Measurements from ENCODE around the gene SOS1.
"Not testable (repeated sequence)": the region's sequence is repeated elsewhere in the genome, so short reads cannot be mapped to it uniquely, and the experiment has no call there.

SOS1 gene

DNA sequence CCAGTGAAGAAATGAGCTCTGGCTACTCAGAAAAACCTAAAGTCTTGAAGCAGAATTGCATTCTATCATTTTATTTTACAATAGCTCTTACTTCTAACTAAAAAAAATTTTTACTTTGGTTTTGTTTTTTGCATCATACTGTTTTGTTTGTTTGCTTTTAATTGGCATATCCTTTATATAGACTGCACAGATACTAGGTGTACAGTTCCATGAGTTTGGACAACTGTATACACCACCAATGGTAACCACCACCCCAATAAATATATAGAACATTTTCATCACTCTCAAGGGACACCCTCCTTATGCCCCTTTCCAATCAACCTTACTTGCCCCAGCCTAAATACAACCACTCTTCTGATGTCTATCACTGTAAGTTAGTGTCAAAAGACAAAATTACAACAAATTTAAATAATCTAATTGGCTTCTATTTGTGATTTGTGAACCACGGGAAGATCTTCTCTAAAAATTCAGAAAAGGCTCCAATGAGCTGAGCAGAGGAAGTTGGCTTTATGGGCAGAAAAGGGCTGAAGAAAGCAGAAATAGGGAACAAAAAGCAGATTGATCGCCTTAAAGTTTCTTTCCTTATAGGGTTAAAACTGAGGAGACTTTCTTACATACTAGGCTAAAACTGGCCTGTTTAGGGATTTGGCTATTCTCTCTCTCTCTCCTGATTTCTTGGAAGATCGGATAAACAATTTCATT lies 22.2 kb upstream of the SOS1 start:
- no peak for ATAC-seq
- no peak for DNase-seq
- Mint-ChIP-seq H3K27me3 (no peaks in the 10 kb centered on the region), H3K27ac (no peak overlapping the region), H3K4me1 (peaks cover 48% of the 10 kb centered on the region), H3K4me3 (no peak overlapping the region), H3K9me3 (no peaks in the 10 kb centered on the region)

- ATAC-seq, result peak; percentile 57
- H3K27ac Mint-ChIP-seq, result no peak overlapping the region
- no peaks in the 10 kb centered on the region for H3K9me3 Mint-ChIP-seq
- no peaks in the 10 kb centered on the region for H3K27me3 Mint-ChIP-seq
- DNase-seq, result no peak
- peaks cover 51% of the 10 kb centered on the region for H3K4me1 Mint-ChIP-seq
- H3K4me3 Mint-ChIP-seq, result no peak overlapping the region
These were observed 20.8 kb upstream of the SOS1 start for GRCh38 chr2:39141334-39142271.

- not testable (repeated sequence) for H3K27ac Mint-ChIP-seq, H3K9me3 Mint-ChIP-seq, H3K27me3 Mint-ChIP-seq, DNase-seq, H3K4me3 Mint-ChIP-seq, ATAC-seq
- H3K4me1 Mint-ChIP-seq, result peaks cover 58% of the 10 kb centered on the region
These were observed 20.1 kb upstream of the SOS1 start for GRCh38 chr2:39140948-39141333.

GRCh38 chr2:39140322-39140847 lies 19.5 kb upstream of the SOS1 start:
- DNase-seq, result no peak
- Mint-ChIP-seq H3K4me1 (peaks cover 63% of the 10 kb centered on the region), H3K27me3 (no peaks in the 10 kb centered on the region), H3K9me3 (no peaks in the 10 kb centered on the region), H3K27ac (no peak overlapping the region), H3K4me3 (no peak overlapping the region)
- no peak for ATAC-seq

GRCh38 chr2:39139511-39140237 lies 18.8 kb upstream of the SOS1 start:
- Mint-ChIP-seq H3K4me1 (peaks cover 61% of the 10 kb centered on the region), H3K4me3 (peak overlapping the region in 1 of 2 donors; percentile 30), H3K9me3 (no peaks in the 10 kb centered on the region), H3K27ac (peak overlapping the region; percentile 86 to 95), H3K27me3 (no peaks in the 10 kb centered on the region)
- ATAC-seq (no peak), DNase-seq (no peak)

DNA sequence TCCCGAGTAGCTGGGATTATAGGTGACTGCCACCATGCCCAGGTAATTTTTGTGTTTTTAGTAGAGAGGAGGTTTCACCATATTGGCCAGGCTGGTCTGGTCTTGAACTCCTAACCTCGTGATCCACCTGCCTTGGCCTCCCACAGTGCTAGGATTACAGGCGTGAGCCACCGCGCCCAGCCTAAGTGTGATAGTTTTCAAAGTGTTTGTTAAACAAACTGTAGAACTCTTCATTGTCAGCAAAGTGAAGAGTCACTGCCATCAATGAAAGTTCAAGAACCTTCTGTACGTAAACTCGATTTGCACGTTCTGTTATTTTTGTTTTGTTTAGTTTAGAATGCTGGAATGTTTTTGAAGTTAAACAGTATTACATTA lies 18.0 kb upstream of the SOS1 start:
- no peak overlapping the region for H3K4me3 Mint-ChIP-seq
- ATAC-seq (no peak), DNase-seq (no peak)
- no peaks in the 10 kb centered on the region for H3K9me3 Mint-ChIP-seq
- H3K27me3 Mint-ChIP-seq, result no peaks in the 10 kb centered on the region
- H3K4me1 Mint-ChIP-seq, result peaks cover 65% of the 10 kb centered on the region
- H3K27ac Mint-ChIP-seq, result peak overlapping the region in 1 of 2 donors; percentile 95

DNA sequence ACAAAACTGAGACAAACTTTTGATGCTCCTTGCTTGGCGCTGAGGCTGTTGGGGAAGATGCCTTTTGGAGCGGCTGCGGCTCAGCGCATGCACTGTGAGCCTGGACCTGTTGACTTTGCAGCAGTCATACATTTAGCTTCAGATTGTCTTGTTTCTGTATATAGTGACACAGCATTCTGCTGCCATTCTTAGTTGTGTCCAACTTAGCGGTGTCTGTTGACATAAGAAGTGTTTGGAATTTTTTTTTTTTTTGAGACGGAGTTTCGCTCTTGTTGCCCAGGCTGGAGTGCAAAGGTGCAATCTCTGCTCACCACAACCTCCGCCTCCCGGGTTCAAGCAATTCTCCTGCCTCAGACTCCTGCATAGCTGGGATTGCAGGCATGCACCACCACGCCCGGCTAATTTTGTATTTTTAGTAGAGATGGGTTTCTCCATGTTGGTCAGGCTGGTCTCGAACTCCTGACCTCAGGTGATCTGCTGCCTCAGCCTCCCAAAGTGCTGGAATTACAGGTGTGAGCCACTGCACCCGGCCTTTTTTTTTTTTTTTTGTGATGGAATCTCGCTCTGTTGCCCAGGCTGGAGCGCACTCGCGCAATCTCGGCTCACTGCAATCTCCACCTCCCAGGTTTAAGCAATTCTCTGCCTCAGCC lies 17.5 kb upstream of the SOS1 start:
- H3K27me3 Mint-ChIP-seq, ATAC-seq, DNase-seq, H3K4me3 Mint-ChIP-seq, H3K9me3 Mint-ChIP-seq: not testable (repeated sequence)
- peaks cover 64% of the 10 kb centered on the region for H3K4me1 Mint-ChIP-seq
- H3K27ac Mint-ChIP-seq, result peak overlapping the region in 1 of 2 donors; percentile 95

GRCh38 chr2:39136799-39137198 lies 15.9 kb upstream of the SOS1 start:
- Mint-ChIP-seq H3K4me3 (peak overlapping the region; percentile 32 to 40), H3K27ac (peak overlapping the region; percentile 23 to 63)

DNA sequence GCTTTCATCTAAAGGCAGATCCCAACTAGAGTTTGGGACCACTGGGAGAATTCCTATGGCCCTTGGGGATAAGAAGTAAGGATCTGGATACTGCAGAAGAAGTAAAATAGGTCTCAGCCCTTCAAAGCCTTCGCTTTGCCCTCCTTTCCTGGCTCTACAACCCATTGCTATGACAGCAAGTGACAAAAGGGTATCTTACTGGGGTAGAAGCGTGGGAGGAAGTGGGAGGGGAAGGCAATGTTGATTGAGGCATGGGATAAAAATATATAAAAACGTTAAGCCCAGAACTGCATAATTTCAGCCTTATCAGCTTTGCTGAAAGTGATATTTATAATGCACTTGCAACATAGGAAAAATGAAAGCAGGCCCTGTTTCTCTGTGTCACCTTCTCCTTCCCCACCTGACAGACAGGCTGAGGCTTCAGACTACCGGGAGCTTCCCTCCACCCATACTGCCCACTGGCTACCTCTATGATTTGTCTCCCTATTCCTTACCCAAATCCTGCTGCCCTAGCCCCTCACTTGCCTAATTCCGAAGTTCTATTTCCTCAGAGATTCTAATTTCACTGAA lies 14.9 kb upstream of the SOS1 start:
- DNase-seq (no peak), ATAC-seq (no peak)
- Mint-ChIP-seq H3K9me3 (no peaks in the 10 kb centered on the region), H3K27ac (peak overlapping the region in 1 of 2 donors; percentile 67), H3K27me3 (no peaks in the 10 kb centered on the region), H3K4me3 (peak overlapping the region; percentile 50 to 51), H3K4me1 (peaks cover 55% of the 10 kb centered on the region)

More at GRCh38 chr2:39136799-39137198, 15.9 kb upstream of the SOS1 start:
- no peaks in the 10 kb centered on the region for H3K27me3 Mint-ChIP-seq
- peak; percentile 53 for ATAC-seq
- peaks cover 58% of the 10 kb centered on the region for H3K4me1 Mint-ChIP-seq
- DNase-seq, result no peak
- H3K9me3 Mint-ChIP-seq, result no peaks in the 10 kb centered on the region

DNA sequence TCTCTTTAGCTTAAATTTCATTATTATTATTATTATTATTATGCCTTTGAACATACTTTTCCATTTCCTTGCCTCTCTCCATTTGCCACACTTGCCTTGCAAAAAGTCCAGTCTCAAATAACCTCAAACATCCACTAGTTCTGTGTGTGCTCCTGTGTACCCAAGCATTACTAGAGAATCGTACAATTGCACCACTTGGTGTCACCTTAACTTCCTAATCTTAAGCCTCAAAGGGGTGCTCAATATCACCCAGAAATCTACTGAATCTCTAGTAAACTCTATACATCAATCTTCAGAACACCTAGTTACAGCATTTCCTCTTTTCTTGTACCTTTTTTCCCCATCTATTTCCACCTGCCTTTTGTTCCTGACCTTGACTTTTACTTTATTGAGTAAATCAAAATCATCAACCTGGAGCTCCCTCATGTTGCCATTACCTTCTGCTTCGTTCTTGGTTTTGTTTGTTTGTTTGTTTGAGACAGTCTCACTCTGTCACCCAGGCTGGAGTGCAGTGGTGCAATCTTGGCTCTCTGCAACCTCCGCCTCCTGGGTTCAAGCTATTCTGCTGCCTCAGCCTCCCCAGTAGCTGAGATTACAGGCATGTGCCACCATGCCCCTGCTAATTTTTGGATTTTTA lies 12.5 kb upstream of the SOS1 start:
- no peak for ATAC-seq
- Mint-ChIP-seq H3K4me3 (no peak overlapping the region), H3K9me3 (no peaks in the 10 kb centered on the region), H3K27me3 (no peaks in the 10 kb centered on the region), H3K4me1 (peaks cover 63% of the 10 kb centered on the region), H3K27ac (no peak overlapping the region)
- no peak for DNase-seq

DNA sequence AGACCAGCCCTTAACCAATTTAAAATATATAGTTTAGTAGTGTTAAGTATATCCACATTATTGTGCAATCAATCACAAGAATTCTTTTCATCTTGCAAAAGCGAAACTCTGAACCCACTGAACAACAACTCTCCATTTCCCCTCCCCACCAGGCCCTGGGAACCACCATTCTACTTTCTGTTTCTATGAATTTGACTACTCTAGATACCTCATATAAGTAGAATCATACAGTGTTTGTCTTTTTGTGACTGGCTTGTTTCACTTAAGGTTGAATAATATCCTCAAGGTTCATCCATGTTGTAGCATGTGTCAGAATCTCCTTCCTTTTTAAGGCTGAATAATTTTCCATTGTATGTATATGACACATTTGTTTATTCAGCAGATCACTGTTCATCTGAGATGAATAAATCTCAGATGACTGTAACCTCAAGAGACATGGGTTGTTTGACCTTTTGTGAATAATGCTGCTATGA lies 8.1 kb upstream of the SOS1 start:
- Mint-ChIP-seq H3K27me3 (no peaks in the 10 kb centered on the region), H3K9me3 (no peaks in the 10 kb centered on the region), H3K27ac (peak overlapping the region; percentile 61 to 66), H3K4me3 (peak overlapping the region; percentile 2 to 53), H3K4me1 (peaks cover 63% of the 10 kb centered on the region)
- DNase-seq (peak; percentile 65 to 83), ATAC-seq (peak; percentile 69)

GRCh38 chr2:39127973-39128372 lies 7.1 kb upstream of the SOS1 start:
- Mint-ChIP-seq H3K27me3 (no peaks in the 10 kb centered on the region), H3K4me3 (peak overlapping the region; percentile 43 to 49), H3K4me1 (peaks cover 63% of the 10 kb centered on the region), H3K27ac (peak overlapping the region; percentile 59 to 87), H3K9me3 (no peaks in the 10 kb centered on the region)
- DNase-seq (peak; percentile 66 to 79), ATAC-seq (peak; percentile 71)

GRCh38 chr2:39124746-39125057 lies 3.9 kb upstream of the SOS1 start:
- peak overlapping the region; percentile 86 to 97 for H3K27ac Mint-ChIP-seq
- H3K9me3 Mint-ChIP-seq, result no peaks in the 10 kb centered on the region
- DNase-seq (no peak), ATAC-seq (no peak)
- no peaks in the 10 kb centered on the region for H3K27me3 Mint-ChIP-seq
- peak overlapping the region; percentile 78 to 95 for H3K4me3 Mint-ChIP-seq
- H3K4me1 Mint-ChIP-seq, result peaks cover 63% of the 10 kb centered on the region

- Mint-ChIP-seq H3K27ac (peak overlapping the region; percentile 86 to 97), H3K4me3 (peak overlapping the region; percentile 78 to 95), H3K9me3 (no peaks in the 10 kb centered on the region), H3K27me3 (no peaks in the 10 kb centered on the region), H3K4me1 (peaks cover 58% of the 10 kb centered on the region)
- ATAC-seq (peak; percentile 80), DNase-seq (peak; percentile 97 to 98)
These were observed 3.3 kb upstream of the SOS1 start for GRCh38 chr2:39124000-39124745.

Measured in stimulated activated naive CD8-positive, alpha-beta T cell treated with anti-CD3 and anti-CD28 coated beads, Interleukin-15, amount 100 ng/mL, for 72 hours (primary cell).